Ovary (tissue), 3 donors: ENCODE measurements around the gene P2RY8.

Source experiments
- CTCF ChIP-seq, 3 donors: fragments of 450-650 bp in 2 of 3; fragments of 200-600 bp in 1 of 3; IDR thresholded peaks; one replicate each; pipeline versions ENCODE4 v1.5.1 to v1.8.0; 2016 to 2022; ENCODE audit warnings: antibody characterized with exemption in 3 of 3, mild to moderate bottlenecking in 1 of 3
- POLR2A ChIP-seq: fragments of 450-650 bp; IDR thresholded peaks from one replicate; pipeline ENCODE4 v1.6.1; 2017; ENCODE audit warnings: antibody characterized with exemption, mild to moderate bottlenecking, moderate library complexity
- donor health status: DM: no; HTN: no; CAD: no.

GRCh38 chrX:1502853-1503252, 34.1 kb downstream of the P2RY8 start:
- TF ChIP-seq CTCF (IDR thresholded peaks at IDR 0.05) (no peak), POLR2A (no peak)
